GM04503 (cell line): ENCODE data around the gene RPTOR.
"Not testable (repeated sequence)": the region's sequence is repeated elsewhere in the genome, so short reads cannot be mapped to it uniquely, and the experiment has no call there.

Experiments used
- DNase-seq: peaks from one replicate; pipeline ENCODE4 v3.0.0-alpha.2; 2012; ENCODE audit warnings: low read depth

The RPTOR gene

GRCh38 chr17:80694992-80695912 is 150.6 kb downstream of the RPTOR start:
- no peak for DNase-seq

GRCh38 chr17:80695979-80696378 is 151.3 kb downstream of the RPTOR start:
- DNase-seq = no peak

GRCh38 chr17:80696456-80696855 is 151.8 kb downstream of the RPTOR start:
- DNase-seq = no peak

GRCh38 chr17:80696964-80697363 is 152.3 kb downstream of the RPTOR start:
- no peak for DNase-seq

GRCh38 chr17:80698297-80698696 is 153.7 kb downstream of the RPTOR start:
- no peak for DNase-seq

- DNase-seq = not testable (repeated sequence)
Observed at GRCh38 chr17:80699205-80699604, 154.6 kb downstream of the RPTOR start.

GRCh38 chr17:80701730-80702129 is 157.1 kb downstream of the RPTOR start:
- DNase-seq = no peak

GRCh38 chr17:80702315-80703141 is 157.9 kb downstream of the RPTOR start:
- no peak for DNase-seq

- no peak for DNase-seq
Observed at GRCh38 chr17:80703142-80703478, 158.5 kb downstream of the RPTOR start.

- no peak for DNase-seq
Observed at GRCh38 chr17:80704381-80704819, 159.8 kb downstream of the RPTOR start.

- no peak for DNase-seq
Observed at GRCh38 chr17:80704894-80705293, 160.3 kb downstream of the RPTOR start.

GRCh38 chr17:80705988-80706387 is 161.3 kb downstream of the RPTOR start:
- no peak for DNase-seq

- no peak for DNase-seq
Observed at GRCh38 chr17:80706463-80706867, 161.8 kb downstream of the RPTOR start.

GRCh38 chr17:80708480-80708879 is 163.8 kb downstream of the RPTOR start:
- no peak for DNase-seq

GRCh38 chr17:80709090-80709695 is 164.6 kb downstream of the RPTOR start:
- no peak for DNase-seq

- no peak for DNase-seq
Observed at GRCh38 chr17:80710714-80711302, 166.2 kb downstream of the RPTOR start.

GRCh38 chr17:80712089-80712488 is 167.5 kb downstream of the RPTOR start:
- no peak for DNase-seq

- DNase-seq = no peak
Observed at GRCh38 chr17:80712606-80713005, 168.0 kb downstream of the RPTOR start.

GRCh38 chr17:80716986-80717719 is 172.5 kb downstream of the RPTOR start:
- DNase-seq = no peak

GRCh38 chr17:80717720-80718083 is 173.1 kb downstream of the RPTOR start:
- no peak for DNase-seq

GRCh38 chr17:80718428-80718827 is 173.8 kb downstream of the RPTOR start:
- DNase-seq = no peak

- DNase-seq = no peak
Observed at GRCh38 chr17:80719449-80719848, 174.8 kb downstream of the RPTOR start.
